DMS53 treated with DMSO at 0.1 percent for 48 hours (cell line): ENCODE measurements around the gene UBE2L3.
"Not testable (repeated sequence)": the region's sequence is repeated elsewhere in the genome, so short reads cannot be mapped to it uniquely, and the experiment has no call there.

Source experiments
- DNase-seq: peaks from one replicate; lab custom pipeline; 2025; ENCODE audit not compliant: unreplicated experiment; lab: John Stamatoyannopoulos, UW

The UBE2L3 gene

GRCh38 chr22:21599053-21599893, 31.8 kb downstream of the UBE2L3 start:
- DNase-seq, result no peak

DNA sequence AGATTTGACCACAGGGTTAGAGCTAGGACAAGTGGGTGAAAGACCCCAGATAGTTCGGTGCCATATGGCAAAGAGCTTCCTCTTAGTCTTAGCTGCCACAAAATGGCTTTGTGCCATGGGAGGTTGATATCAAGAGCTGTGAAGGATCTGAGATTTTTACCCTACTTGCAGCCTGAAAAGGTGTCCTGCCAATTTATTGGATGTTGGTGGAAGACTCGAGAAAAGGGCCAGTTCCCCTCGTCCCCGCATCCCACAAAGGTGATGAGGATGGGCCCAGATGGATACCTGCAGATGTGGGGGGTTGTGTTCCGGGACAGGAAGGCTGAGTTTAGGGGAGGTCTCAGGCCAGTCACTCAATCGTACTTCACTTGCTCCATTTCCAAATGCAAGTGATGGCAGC, 35.1 kb downstream of the UBE2L3 start:
- no peak for DNase-seq

GRCh38 chr22:21603973-21604372, 36.5 kb downstream of the UBE2L3 start:
- DNase-seq, result no peak

DNA sequence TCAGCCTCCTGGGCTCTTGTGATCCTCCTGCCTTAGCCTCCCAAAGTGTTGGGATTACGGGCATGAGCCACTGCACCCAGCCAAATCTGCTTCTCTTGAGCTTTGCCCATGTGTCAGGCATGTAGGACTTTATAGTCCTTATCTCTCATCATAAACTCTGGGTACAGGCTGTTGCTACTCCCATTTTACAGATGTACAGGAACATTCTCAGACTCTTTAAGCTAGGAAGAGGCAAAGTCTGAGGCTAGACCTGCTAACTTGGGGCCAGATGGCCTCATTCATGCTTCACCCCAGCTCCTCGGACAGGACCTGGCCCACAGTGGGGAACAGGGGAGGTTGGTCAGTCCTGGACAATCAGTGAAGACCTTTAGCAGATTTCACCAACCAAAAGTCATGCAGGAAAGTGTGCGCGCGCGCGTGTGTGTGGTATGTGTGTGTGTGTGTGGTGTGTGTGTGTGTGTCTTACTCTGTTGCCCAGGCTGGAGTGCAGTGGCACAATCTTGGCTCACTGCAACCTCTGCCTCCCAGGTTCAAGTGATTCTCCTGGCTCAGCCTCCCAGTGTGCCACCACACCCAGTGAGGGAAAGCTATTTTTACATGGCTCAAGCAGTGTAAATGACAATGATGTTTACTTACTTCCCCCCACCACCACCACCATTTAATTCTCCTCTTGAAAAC, 38.5 kb downstream of the UBE2L3 start:
- DNase-seq, result no peak

DNA sequence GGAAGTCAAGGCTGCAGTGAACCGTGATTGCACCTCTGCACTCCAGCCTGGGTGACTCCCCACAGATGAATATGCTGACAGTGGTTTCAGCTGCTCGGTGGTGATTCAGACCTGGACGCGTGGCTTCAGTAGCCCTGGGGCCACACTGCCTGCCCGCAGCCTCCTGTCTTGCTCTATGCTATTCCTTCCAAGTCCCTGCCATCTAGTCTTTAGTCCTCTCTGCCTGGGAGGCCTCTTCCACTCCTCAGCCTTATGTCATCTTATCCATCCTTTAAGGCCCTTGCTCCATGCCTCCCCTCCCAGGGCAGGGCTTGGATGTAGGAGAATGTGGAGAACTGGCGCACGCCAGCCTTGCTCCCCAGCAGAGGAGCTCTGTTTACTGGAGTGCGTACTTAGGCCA, 39.3 kb downstream of the UBE2L3 start:
- no peak for DNase-seq

DNA sequence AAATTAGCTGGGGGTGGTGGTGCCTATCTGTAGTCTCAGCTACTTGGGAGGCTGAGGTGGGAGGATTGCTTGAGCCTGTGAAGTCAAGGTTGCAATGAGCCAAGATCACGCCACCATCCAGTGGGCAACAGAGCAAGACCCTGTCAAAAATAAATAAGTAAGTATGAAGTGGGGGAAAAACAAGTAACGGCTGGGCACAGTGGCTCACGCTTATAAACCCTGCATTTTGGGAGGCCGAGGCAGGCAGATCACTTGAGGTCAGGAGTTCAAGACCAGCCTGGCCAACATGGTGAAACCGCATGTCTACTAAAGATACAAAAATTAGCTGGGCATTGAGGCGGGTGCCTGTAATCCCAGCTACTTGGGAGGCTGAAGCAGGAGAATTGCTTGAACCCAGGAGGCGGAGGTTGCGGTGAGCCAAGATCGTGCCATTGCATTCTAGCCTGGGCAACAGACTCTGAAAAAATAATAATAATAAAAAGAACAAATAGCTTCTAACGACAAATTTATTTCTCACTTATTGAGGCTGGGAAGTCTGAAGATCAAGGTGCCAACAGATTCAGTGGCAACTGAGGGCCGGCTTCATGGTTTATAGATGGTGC, 42.1 kb downstream of the UBE2L3 start:
- DNase-seq, result not testable (repeated sequence)

- no peak for DNase-seq
These were observed 43.9 kb downstream of the UBE2L3 start for GRCh38 chr22:21611210-21611977.

DNA sequence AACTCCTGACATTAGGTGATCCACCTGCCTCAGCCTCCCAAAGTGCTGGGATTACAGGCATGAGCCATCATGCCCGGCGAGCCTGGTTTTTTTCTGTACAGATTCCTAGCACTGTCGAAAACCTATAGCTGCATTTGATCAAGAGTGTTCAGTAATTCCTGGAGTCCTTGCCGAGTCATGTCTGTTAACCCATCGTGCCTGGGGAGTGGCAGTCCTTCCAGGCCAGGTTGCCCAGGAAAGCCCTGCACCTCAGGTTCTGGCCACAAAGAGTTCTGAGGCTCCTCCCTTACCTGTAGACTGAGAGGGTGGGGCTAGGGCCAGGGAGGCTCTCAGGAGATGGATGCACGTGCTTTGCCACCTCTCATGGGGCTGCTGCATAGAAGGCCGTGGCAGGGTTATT, 45.3 kb downstream of the UBE2L3 start:
- DNase-seq, result no peak

DNA sequence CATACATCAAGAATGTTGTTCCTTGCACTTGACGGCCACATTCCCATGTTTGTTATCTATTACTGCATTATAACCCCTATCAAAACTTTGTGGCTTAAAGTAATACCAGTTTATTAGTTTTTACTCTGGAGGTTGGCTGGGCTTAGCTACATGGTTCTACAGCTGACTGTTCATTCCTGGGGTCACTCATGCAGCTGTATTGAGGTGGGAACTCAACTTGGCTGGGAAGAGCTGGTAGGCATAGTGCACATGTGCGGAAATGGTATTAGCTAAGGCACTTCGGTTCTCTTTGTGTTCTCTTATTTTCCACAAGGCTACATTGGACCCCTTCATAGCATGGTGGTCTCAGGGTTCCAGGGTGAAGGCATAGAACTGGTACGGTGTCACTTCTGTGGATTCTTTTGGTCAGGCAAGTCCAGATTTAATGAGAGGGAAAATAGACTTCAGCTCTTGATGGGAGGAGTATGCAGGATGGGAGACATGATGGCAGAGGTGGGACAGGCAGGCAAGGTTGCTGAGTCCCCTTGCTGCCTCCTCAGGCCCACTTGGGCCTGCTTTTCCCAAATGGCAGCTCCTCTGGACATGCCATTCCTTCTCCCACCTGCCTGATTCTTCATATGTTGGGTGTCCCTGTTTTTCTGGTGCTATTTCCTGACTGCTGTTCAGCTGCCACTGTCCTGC, 46.2 kb downstream of the UBE2L3 start:
- DNase-seq, result no peak

DNA sequence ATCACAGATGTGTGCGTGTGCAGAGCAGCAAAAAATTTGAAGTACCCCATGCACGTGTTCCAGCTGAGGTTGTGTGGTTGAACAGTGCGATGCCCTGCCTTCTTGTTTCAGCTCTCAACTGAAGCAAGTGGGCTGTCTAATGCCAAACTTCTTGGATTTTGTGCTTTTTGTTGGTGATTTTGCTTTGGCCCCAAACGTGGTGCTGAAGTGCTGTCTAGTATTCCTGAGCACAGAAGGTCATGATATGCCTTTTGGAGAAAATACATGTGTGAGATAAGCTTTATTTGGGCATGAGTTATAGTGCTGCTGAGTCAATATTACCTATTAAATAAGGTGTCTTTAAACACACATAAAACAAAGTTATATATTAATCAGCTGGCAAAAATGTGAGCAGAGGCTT, 48.2 kb downstream of the UBE2L3 start:
- DNase-seq, result no peak

- DNase-seq, result not testable (repeated sequence)
These were observed 49.8 kb downstream of the UBE2L3 start for GRCh38 chr22:21617337-21617736.

GRCh38 chr22:21621025-21621424, 53.5 kb downstream of the UBE2L3 start:
- DNase-seq, result no peak

DNA sequence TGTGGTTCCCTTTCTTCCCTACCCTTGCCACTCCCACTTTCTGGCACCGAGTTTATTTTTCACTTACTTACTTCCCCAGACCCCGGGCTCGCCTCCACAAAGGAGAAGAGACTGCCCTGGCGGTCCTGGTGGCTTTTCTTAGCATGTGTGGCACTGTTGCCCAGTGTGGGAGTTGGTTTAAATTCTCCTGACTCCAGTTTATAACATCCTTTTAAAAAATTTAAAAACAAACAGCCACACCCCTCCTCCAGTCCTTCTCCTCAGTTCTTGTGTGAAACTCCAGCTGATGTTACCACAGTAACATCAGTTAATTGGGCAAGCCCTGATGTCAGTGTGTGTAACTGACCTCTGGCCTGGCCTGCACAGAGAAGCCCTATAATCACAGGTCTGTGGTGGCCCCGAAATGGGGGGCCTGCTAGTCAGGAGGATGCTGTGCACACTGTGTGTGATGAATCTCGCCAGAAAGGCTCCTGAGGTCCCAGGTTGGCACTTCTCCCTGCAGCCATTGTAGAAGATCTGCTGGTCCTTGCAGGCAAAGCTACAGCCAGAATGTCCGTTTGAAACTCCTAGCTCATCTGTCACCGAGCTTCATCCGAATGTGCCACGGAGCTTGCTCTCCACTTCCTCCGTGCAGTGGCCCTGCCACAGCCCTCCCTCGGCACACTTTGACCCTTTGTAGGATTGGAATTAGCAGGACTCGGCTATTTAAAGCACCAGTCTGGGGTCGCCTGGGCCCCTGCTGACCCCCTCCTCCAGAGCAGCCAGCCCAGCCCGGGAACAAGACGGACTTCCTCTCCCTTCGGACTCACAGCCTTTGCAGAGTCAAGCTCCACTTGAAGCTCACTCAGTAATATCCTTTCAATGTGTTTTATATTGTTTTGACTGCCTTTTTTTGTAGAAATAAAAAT, 54.8 kb downstream of the UBE2L3 start:
- no peak for DNase-seq

DNA sequence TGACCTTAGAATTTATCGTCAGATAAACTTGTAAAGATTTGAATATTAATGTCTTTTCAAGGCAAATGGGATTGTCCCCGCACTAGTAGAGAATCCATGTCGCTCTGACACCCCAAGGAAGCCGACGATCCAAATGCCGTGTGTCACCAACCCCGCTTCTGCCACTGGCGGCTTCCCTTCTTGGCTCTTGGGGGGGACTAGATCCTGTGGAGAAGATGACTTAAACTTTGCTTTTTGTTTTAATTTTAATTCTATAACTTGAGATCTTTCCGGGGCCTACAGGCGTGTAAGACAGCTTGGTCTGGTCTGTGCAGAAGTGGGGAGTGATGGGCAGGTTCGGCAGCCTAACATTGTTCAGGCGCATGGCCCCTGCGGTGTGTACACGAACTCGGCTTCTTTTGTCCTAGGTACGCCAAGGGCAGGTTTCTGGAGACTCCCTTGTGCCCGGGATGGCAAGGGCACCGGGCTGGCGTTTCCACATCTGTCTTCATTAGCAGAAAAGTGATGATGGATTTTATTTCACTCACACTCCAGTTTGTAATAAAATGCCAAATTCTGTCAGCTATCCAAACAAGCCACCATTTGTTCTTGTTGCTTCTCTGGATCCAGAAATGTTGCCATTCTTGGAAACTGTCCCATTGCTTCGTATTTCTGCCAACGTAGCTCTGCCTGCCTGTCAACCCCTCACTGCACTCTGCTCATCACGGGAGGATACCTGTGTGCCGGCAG, 55.6 kb downstream of the UBE2L3 start:
- no peak for DNase-seq

- no peak for DNase-seq
These were observed 56.1 kb downstream of the UBE2L3 start for GRCh38 chr22:21623648-21623970.

- no peak for DNase-seq
These were observed 56.8 kb downstream of the UBE2L3 start for GRCh38 chr22:21624120-21624879.

DNA sequence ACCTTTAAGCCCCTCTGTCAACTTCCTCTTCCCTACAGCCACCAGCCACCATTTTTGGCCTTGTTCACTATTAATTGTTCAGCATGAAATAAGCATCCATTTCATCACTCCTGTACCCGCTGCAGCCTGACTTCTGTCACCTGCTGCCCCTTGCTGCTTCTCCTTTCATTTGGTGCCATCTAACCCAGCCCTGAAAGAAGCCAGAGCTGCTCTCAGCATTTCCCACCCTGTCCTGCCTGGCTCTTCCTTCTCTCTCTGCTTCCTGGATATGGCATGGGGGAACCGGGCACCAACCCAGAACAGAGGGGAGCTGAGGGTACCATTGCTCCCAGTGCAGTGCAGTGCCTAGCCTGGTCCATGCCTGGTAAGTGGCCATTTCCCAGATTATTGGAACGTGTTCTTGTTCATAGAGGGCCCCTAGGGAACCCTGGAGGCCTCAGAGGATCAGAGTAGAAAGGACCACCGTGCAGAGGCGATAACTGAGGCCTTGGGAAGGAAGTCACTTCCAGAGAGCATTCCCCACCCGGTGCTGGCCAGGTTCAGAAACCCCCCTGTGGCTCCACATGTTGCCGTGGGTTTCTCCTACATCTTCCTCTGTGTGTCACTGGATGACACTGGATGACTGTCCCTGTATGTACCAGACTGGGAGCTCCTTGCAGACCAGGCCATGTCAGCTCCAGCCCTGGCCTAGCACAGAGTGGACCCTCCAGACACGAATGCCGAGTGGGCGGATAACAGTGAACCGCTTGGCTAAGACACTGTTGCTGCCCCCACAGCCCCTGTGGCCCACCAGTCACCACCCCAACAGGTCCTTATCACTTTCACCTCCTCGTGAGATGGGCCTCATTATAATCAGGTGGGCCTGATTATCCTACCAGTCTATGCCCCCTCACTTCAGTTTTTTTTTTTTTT, 57.6 kb downstream of the UBE2L3 start:
- DNase-seq, result no peak
